Astrocyte of the spinal cord (primary cell): ENCODE results near the gene SMYD3.

Experiments used
- DNase-seq: peaks from one replicate; pipeline ENCODE4 v3.0.0; 2011; ENCODE audit warnings: low read depth, low spot score
- H3K4me3 ChIP-seq: 2 replicates; pipeline ENCODE4 v1.5.1; 2011; ENCODE audit warnings: low read depth, mild to moderate bottlenecking, low read length, moderate library complexity
- CTCF ChIP-seq: IDR thresholded peaks from 2 replicates; pipeline ENCODE4 v1.5.1; 2012; ENCODE audit warnings: low read depth, mild to moderate bottlenecking, low read length, inconsistent platforms
- in situ Hi-C: cut with HindIII; loops from 2 replicates; pipeline ENCODE4 v1.10.0; 2017; ENCODE audit warnings: low sequenced_read_pairs

SMYD3 gene

GRCh38 chr1:246161626-246162025 lies 345.5 kb downstream of the SMYD3 start:
- TF ChIP-seq CTCF: no peak
- H3K4me3 ChIP-seq: no peak overlapping the region
- DNase-seq: peak; percentile 61
- in situ Hi-C loops: no loop called here

GRCh38 chr1:246160905-246161304 lies 346.2 kb downstream of the SMYD3 start:
- no peak overlapping the region for H3K4me3 ChIP-seq
- in situ Hi-C loops: no loop called here
- DNase-seq: no peak
- TF ChIP-seq CTCF: no peak

GRCh38 chr1:246160374-246160773 lies 346.7 kb downstream of the SMYD3 start:
- DNase-seq: no peak
- H3K4me3 ChIP-seq: no peak overlapping the region
- no peak for TF ChIP-seq CTCF
- in situ Hi-C loops: no loop called here

GRCh38 chr1:246159279-246160227 lies 347.5 kb downstream of the SMYD3 start:
- no peak for DNase-seq
- TF ChIP-seq CTCF: no peak
- H3K4me3 ChIP-seq: no peak overlapping the region
- in situ Hi-C loops: no loop called here

GRCh38 chr1:246158131-246158530 lies 348.9 kb downstream of the SMYD3 start:
- DNase-seq: no peak
- TF ChIP-seq CTCF: no peak
- in situ Hi-C loops: no loop called here
- no peak overlapping the region for H3K4me3 ChIP-seq

- in situ Hi-C loops: no loop called here
- DNase-seq: no peak
- TF ChIP-seq CTCF: no peak
- H3K4me3 ChIP-seq: no peak overlapping the region
These were observed 349.6 kb downstream of the SMYD3 start for GRCh38 chr1:246157516-246157915.
